Midbrain (tissue), 1 donor: ENCODE results near the gene PRTFDC1.
"Not testable (repeated sequence)": the region's sequence is repeated elsewhere in the genome, so short reads cannot be mapped to it uniquely, and the experiment has no call there.

ENCODE experiments used
- DNase-seq: peaks from one replicate; lab custom pipeline; 2025; lab: John Stamatoyannopoulos, UW

The PRTFDC1 gene

DNA sequence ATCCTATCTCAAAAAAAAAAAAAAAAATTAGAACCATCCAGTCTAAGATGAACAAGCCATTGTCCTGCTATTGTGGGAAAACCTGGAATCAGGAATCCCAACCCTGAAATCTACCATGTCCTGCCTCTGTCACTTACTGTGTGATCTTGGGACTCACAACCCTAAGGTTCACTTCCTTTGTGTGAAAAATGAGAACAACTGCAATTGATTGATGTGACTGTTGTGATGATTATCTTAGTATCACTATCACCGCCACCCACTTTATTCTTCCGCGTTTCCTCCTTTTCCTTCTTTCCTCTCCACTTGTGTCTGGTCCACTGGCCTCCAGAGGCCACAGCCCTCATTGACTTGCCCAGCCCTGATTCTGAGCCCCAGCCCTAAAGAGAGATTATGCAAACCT, 12.6 kb upstream of the PRTFDC1 start:
- DNase-seq = no peak

DNA sequence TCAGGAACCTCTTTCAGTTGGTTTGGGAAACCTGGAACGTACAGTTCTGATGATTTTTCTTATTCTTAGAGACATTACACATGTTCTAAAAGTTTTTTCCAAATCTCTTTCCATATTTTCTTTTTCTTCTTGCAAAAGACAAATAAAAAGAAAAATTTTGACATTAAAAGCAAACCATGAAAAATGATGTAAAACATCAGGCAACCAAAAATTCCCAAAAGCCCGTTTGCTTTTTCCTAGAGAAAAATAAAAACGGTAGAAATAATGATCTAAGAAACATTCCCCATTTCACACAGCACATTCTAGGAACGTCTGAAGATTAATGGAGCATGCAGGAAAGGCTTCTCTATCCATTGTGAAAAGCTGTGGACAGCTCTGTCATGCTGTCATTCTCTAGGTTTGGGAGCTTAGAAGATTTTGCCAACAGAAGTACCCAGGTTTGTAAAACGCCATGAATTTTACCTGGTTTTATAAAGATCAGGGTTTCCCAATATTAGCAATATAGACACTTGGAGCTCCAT, 11.2 kb upstream of the PRTFDC1 start:
- no peak for DNase-seq

DNA sequence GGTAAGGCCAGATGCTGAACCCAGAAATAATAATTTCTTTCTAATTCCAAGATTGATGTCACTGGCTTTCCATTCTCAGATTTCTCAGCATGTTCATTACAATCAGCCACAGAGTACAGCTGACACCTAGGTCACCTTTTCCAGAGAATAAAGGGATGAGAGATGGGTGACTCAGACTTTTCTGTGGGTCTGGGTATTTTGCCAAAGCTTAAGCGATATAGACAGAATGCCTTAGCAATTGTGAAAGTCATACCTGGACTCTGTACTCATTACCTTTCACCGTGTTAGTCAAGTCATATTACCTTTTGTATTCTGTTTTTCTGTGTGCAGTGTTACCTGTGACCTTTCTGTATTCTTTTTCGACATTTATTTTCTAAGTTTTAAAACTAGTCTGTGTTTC, 10.6 kb upstream of the PRTFDC1 start:
- DNase-seq = no peak

DNA sequence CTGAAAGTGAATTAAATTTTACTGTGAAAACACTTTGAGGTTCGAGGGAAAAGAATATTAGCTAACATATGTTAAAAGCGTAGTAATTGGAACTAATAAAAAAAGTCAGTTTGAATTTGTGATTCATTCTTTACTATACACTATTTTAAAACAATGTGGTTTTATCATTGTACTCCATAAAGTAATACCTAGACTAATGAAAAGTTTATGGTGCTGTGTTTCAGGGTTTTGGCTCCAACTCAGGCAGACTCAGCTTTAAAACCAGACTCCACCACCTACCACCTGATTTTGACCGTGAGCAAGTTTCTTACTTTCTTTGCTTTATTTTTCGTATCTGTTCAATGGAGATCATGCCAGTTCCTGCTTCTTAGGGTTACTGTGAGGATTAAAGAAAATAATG, 9.2 kb upstream of the PRTFDC1 start:
- DNase-seq = no peak

DNA sequence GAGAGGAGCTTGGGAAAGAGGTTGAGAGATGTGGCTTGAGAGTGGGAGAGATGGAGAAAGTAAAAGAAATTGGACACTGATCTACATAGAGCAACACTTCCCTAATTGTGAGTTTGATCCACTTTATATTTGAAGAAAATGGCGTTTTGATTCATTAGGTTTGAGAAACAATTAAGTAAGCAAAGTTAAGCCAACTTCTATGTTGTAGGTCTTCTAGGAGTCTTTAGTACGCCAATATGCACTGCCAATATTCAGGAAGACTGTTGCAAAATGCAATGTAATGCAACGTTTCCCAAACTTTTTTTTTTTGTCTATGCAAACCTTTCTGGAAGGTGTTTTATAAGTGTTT, 7.0 kb upstream of the PRTFDC1 start:
- DNase-seq = no peak

DNA sequence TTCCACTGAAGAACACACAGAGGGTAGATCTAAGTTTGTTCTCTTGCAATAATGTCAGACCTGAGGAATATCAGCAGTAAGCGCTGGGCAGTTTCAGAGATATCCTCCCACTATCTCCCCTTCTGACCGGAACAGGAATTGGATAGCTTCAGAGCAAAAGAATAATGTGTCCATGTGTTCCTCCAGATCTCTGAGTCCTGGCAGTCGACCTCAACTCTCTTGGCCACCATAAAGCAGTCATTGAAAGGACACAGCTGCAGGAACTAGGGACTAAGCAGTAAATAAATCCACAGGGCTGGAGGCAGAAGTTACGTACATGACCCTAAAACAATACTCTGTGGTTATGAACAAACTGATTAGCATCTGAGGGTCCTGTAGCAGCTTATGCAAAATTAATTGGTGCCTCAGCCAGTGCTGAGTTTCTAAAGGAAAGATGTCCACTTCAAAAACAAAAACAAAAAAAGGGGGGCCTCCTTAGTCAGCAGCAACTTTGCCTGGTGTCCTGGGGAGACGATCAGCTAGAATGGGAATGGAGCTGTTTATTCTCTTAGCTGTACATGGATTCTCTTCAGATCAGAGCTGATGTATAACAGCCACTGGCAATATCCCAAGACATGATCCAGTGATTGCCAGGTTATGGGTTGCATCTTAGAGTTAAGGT, 6.4 kb upstream of the PRTFDC1 start:
- peak; percentile 84 for DNase-seq

DNA sequence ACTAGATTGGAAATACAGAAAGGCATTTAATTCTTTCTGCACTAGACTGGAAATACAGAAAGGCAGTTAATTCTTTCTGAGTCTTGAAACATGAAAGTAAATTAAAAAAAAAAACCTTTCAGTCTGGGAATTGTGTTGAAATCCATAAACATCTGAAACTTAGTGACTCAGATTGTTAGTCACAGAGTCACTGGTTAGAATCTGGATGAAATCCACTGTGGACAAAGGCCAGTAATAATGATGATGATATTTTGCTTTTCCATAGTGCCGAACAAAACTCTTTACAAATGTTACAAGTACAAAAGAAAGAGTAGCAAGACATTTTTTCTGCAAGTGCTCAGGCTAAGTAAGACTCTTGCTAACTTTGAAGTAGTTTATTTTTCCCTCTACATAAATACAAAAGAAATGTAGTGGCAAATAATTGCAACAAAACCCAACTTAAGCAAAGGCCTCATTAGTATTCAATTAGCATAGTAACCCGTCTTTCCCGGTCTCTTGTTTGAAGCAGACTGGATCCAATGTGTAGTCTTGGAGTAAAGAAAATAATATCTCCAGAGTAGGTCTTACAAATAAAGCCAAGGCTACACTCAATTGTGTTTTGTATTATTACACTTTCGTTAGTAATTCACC, 5.8 kb upstream of the PRTFDC1 start:
- DNase-seq = peak; percentile 81

DNA sequence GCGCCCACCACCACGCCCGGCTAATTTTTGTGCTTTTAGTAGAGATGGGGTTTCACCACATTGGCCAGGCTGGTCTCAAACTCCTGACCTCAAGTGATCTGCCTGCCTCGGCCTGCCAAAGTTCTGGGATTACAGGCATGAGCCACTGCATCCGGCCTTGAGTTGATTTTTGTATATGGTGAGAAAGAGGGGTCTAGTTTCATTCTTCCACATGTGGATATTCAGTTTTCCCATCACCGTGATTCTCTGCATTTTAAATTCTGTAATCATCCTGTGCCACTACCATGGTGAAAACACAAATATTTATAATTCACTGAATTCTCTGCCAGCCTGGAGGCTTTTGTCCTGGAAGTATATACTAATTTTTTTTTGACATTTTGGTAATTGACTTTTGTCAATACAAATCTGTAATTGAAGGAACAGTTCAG, 5.2 kb upstream of the PRTFDC1 start:
- DNase-seq = not testable (repeated sequence)

DNA sequence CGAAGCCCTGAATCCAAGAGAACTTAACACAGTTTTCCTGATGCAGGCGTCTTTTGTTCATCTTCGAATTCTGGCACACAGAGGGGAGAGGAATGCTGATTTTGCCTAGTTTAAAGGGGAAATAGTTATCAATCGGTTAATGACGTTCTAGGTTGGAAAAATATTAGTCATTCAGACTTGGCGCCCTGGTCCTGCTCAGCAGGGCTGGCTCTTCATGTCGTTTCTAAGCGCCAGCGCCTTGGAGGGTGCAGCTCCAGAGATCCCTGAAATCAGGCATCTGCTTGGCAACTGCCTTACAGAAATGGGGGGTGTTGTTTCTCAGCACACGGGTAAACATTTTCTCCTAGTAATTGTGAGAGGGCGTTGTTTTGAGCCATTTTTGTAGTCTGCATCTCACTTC, 1.3 kb upstream of the PRTFDC1 start:
- no peak for DNase-seq

DNA sequence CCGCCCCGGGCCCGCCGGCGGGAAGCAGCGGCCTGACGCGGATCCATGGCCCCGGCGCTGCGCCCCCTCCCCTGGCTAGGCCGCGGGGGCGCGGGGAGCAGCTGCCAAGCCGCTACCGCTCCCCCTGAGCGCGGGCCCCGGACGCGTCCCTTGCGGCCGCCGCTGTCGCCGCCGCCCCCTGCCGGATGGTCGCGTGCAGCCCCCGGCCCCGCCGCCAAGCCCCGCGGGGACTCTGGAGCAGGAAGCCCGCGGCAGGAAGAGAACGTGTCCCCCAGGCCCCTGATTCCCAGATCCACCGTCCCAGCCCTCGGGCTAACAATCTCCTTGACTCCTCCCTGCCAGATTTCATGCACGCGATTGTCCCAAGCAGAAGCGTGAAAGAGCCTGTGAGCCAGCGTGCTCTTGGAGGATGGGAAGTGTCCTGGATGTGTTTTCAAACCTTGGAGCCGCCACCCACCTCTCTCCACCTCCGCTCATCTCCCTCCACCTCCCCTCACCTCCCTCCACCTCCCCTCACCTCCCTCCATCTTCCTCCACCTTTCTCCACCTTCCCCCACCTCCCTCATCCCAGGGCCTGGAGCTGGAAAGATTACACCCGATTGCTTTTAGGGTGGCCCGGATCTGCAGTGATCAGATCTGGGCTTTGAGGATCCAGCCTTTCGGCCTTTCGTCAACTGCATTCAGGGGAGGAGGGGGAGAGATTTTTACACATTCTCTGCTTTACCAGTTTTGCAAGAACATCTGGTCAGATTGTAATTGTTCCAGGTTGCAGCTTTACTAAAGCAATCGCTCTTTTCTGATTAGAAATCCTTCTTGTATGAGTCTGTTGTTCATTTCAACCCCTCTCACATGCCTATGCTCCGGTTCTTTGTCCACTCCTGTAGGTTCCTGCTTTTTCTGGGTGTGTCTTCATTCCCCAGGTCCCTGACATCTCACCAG, 570 bp upstream of the PRTFDC1 start:
- peak; percentile 63 for DNase-seq

DNA sequence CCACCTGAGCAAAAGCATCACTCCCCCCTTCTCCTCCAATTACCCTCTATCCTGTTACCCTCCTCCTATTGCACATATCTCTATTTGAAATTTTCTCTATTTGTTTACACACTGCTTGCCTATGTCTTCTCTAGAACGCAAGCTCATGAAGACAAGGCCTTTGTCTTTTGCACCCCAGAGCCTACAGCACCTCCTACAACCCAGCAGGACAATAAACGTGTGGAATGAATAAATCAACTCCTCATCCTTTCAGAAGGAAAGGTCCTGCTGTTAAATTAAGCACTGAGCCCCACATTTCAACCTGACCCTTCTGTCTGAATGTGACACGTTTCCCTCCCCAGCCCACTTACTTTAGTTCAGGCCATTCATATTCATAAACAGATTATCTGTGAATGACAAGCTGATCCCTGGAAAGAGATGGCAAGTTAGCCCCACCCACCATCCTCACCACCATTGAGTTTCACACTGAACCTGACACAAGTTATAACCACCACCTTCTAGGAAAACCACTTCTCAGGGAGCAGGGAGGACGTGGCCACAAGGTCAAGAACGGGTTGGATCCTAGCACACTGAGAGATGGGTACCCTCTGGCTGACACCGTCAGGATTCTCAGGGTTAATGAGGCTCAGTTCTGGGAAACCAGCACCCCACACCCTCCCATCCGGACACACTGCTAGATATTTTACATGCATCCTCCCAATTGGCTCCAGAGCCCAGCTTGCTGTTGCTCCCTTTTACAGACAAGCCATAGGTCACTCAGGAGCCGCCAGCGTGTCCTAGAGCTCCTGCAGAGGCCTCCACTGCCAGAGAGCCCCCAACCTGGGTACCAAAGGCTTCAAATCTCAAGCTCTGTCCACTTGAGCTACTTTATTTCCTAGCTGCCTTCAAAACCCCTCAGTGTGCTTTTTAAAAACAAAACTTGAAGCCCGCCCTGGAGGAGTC, 934 bp downstream of the PRTFDC1 start:
- DNase-seq = peak; percentile 65

DNA sequence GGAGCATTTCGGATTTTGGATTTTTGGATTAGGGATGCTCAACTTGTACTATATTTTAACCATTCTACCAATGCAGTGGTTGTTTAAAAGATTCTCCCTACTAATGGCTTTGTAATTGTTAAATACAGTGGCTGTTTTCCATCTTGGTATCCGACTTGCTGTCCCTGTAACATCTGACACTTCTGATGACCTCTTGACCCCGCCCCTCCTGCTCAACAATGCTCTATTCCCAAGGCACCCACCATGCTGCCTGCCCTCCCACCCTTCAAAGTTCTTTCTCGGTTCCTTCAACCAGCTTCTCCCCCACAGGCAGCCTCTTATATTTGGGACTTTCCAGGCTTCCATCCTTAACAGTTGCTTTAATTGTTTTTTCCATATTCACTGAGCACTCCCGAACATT, 2.0 kb downstream of the PRTFDC1 start:
- DNase-seq = no peak

DNA sequence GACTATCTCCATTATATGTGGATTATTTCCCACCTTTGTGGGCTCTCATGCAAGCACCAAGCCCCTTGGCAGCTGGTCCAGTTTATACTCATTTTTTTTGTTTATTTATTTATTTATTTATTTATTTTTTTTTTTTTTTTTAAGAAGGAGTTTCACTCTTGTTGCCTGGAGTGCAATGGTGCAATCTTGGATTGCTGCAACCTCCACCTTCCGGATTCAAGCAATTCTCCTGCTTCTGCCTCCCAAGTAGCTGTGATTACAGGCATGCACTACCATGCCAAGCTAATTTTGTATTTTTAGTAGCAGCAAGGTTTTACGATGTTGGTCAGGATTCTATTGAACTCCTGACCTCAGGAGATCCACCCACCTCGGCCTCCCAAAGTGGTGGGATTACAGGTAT, 2.8 kb downstream of the PRTFDC1 start:
- no peak for DNase-seq

DNA sequence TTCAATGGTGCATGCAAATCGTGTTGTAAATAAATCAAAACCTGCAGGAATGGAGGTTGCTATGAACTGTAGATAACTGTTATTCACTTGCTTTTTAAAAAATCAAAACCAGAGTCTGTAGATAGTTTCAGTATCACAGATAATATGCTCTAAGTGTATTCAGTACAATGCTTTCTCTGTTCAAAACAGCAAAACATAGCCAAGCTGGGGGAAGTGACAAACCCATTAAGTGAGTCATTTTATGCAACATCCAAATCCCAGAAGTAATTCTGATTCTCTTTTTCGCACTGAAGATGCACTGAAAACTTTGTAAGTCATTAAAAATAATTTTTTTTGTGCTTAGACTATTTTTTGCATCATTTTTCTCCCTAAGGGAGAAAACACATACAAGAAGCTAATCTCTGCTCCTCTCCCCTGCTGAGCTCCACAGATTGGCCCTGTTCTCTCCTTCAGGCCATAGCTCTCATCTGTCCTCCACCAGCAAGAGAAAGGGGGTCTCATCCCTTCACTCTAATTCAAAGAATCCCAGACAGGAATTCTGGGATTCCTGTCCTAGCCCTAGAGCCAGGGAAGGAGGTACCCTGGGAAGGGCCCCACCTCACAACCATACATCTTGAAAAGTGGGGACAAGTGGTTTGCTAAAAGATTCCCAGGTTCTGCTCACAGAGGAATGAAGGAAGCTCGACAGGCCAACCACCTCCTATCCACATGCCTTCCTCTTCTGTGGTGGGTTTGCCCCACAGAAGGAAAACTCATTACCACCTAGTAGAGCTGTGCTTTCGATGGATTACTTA, 4.9 kb downstream of the PRTFDC1 start:
- peak; percentile 67 for DNase-seq

DNA sequence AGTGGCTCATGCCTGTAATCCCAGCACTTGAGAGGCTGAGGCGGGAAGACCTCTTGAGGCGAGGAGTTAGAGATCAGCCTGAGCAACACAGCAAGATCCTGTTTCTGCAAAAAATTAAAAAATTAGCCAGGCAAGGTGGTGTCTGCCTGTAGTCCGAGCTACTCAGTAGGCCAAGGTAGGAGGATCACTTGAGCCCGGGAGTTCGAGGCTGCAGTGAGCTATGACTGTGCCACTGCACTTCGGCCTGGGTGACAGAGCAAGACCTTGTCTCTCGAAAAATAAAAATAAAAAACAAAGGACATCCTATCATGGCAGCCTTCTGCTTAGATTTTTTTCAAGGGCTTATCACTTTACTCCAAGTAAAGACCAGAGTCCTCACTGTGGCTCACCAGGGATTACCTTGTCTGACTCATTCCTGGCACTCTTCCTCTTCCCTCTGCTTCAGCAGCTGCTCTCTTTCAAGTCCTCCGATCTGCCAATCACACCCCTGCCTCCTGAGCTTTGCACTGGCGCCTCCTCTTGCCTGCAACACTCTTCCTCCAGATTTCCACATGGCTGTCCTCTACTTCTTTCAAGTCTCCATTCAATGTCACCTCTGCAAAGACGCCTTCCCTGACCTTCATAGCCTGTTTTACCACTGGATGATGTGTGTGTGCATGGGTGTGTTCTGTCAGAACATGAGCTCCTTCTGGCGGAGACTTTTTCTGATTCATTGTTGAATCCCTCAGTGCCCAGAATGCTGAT, 7.7 kb downstream of the PRTFDC1 start:
- DNase-seq = no peak

DNA sequence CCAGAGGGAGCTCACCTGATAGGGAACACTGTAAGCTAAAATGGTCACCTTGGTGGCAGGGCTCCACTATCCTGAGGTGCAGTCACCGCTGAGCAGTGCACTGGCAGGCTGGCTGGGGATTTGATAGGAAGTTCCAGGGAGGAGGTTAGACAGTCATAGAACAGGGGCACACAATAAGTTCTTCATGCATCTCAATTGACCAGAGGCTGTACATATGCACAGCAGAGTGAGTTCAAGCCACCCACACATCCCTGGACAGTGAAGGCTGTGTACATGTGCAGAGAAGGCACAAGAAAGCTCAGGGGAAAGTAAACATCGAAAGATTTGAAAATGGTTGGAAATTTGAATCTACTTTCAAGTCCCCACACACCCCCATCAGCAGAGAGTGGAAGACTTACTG, 13.9 kb downstream of the PRTFDC1 start:
- DNase-seq = no peak

DNA sequence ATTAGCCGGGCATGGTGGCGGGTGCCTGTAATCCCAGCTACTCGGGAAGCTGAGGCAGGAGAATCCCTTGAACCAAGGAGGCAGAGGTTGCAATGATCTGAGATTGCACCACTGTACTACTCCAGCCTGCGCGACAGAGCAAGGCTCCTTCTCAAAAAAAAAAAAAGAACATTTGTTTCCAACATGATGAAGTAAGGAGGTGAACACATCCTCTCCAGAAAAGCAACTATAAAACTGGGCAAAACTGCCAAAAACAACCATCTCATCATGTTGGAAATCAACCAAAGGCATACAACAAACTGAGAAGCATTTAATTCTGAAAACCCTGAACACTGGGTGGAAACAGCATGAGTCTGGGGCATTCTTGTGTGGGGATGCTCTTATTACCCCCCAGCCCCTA, 14.3 kb downstream of the PRTFDC1 start:
- no peak for DNase-seq

DNA sequence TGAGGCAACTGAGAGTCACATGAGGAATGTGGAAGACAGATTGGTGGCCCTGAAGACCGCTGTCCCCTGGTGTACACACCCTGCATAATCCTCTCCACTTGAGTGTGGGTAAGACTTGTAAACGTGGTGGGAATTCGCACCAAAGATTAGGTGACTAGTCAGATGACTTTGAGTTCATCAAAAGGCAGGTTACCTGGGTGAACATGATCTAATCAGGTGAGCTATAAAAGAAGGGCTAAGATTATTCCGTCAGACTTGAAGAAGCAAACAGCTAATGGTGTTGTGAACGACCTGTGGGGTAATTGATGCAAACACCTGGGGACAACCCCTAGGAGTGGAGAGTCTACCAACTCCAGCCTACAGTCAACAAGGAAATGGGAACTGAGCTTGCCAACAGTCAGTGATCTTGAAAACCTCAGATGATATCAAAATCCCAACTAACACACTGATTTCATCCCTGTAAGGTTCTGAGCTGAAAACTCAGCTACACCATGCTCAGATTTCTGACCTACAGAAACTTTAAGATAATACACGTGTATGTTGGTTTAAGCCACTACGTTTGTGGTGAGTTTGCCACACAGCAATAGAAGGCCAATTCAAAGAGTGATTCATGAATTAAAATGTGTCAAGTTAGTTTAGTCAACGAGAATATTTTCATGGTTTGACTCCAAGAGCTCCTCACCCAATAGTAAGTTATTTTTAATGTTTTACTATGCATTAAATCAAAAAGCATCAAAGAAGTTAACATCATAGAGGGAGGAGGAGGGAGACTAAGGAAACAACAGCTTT, 16.7 kb downstream of the PRTFDC1 start:
- DNase-seq = no peak

DNA sequence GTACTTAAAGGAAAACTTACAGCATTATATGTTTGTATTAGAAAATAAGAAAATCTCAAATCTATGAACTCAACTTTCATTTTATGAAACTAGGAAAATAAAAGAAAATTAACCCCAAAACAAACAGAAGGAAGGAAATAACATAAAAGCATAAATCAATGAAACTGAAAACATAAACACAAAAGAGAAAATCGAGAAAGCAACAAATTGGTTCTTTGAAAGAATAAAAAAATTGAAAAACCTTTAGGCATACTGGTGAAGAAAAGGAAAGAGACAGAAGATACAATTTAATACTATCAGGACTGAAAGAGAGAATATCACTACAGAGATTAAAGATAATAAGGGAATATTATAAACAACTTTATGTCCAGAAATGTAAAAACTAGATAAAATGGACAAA, 21.2 kb downstream of the PRTFDC1 start:
- no peak for DNase-seq
